Heart right ventricle (tissue), 16 donors: ENCODE results near the gene CCDC102B. TPM values are rescaled to one million over a fixed set of nuclear protein-coding genes. Genes with fewer than 3 reads are reported as not detected.

Experiments used
- ATAC-seq, 8 donors: fragments of 200-7000 bp; cut with Tn5 transposase; one replicate each; pipeline ENCODE4 v1.9.1; 2020; ENCODE audit warnings: mild to moderate bottlenecking in 8 of 8, moderate library complexity in 8 of 8, moderate number of reproducible peaks in 1 of 8
- DNase-seq, 2 donors: peaks; one replicate each; pipeline ENCODE4 v3.0.0-alpha.2; 2020
- H3K27ac ChIP-seq, 10 donors: fragments of 200-600 bp; sonication (generic) in 2 of 10; one replicate each; pipeline versions ENCODE4 v1.5.0 to v1.8.0; 2020 to 2022; ENCODE audit warnings: mild to moderate bottlenecking in 3 of 10
- H3K27me3 ChIP-seq, 7 donors: fragments of 200-600 bp; one replicate each; pipeline ENCODE4 v1.8.0; 2021 to 2022; ENCODE audit warnings: mild to moderate bottlenecking in 2 of 7
- H3K36me3 ChIP-seq, 9 donors: fragments of 200-600 bp; sonication (generic) in 1 of 9; one replicate each; pipeline versions ENCODE4 v1.5.0 to v1.8.0; 2020 to 2022; ENCODE audit warnings: mild to moderate bottlenecking in 2 of 9
- H3K4me1 ChIP-seq, 9 donors: fragments of 200-600 bp; sonication (generic) in 1 of 9; one replicate each; pipeline versions ENCODE4 v1.5.0 to v1.8.0; 2020 to 2022; ENCODE audit warnings: mild to moderate bottlenecking in 4 of 9
- H3K4me3 ChIP-seq, 10 donors: fragments of 200-600 bp; sonication (generic) in 2 of 10; one replicate each; pipeline versions ENCODE4 v1.5.0 to v1.8.0; 2020 to 2022; ENCODE audit warnings: mild to moderate bottlenecking in 7 of 10, moderate library complexity in 2 of 10
- H3K9me3 ChIP-seq, 11 donors: fragments of 200-600 bp in 10 of 11; sonication (generic) in 2 of 11; one replicate each; pipeline versions ENCODE4 v1.5.0 to v1.8.0; 2013 to 2022; ENCODE audit warnings: mild to moderate bottlenecking in 2 of 11, control low read depth in 1 of 11, moderate library complexity in 1 of 11
- WGBS, 2 donors: extraction: QIAGEN DNeasy Blood & Tissue Kit; methylation state at CpG; one replicate each; pipeline ENCODE4 v1.1.7; 2013; ENCODE audit warnings: inconsistent platforms in 1 of 2; 5-methylcytosine and 5-hydroxymethylcytosine counted together
- intact Hi-C, 10 donors: fragments of 100-400 bp; cut with DNase I; formaldehyde crosslinking; loops; one replicate each; pipeline versions ENCODE4 v1.11.1 to v1.14.2; 2022
- polyA plus RNA-seq, 2 donors: library from polyadenylated mRNA; stranded (reverse); fragments of 200-250 nt; gene quantifications; one replicate each; pipeline ENCODE4 v1.2.3, GENCODE V29; 2013
- total RNA-seq, 10 donors: library from RNA; stranded (reverse); fragmentation: NEBNext Ultra II Directional in 3 of 10; extraction: Animal tissue kit (Norgen Biotek cat#: 25700) in 3 of 10; gene quantifications; one replicate each; pipeline versions ENCODE4 v1.2.1 to v1.2.4, GENCODE V29; 2021 to 2023
- TF ChIP-seq, protein P1 (sequence below), 9 donors: fragments of 200-600 bp; sonication (generic) in 2 of 9; IDR thresholded peaks; one replicate each; pipeline versions ENCODE4 v1.5.0 to v1.8.0; 2021 to 2022; ENCODE audit warnings: antibody characterized with exemption in 9 of 9, mild to moderate bottlenecking in 5 of 9, moderate library complexity in 1 of 9
- donor health status: Arrhythmogenic right ventricular cardiomyopathy.
- donor health status: ischemic (EF 13 %, LVEDD 7.1; RV severe dilation, severe dysfunction).
- donor health status: healthy with polysubstance abuse.
- donor health status: DM: no; HTN: yes; CAD: no.
- donor health status: DM: no; HTN: no; CAD: no.
- donor health status: ischemic (EF 25% LVEDD 6.9; RV normal size, moderate dysfunction).
- donor health status: ischemic (EF 25% LVEDD 5.7; RV mildly dilated, moderate dysfunction).
- donor health status: healthy.
- donor health status: DM: yes; HTN: yes; CAD: no.
- donor health status: Ischemic cardiomyopathy.
- donor health status: ischemic (EF 35%, LVEDD 5.7; RV mildly dilated, moderate dysfunction).
- donor health status: nonischemic (EF 11% LVEDD 7.7; RV severe dilation, severe dysfunction).
- donor health status: DM: yes; HTN: yes; CAD: no.
- donor health status: PGD.
- donor health status: ischemic (EF 29% LVEDD 5.4; RV normal size, mild dysfunction).
- donor health status: nonischemic (EF 23%, LVEDD 6.1; RV moderate dilation, normal function).

CCDC102B gene
- total and polyA plus RNA-seq, 12 donors, result 2.8 to 7.3 (median 5.8) TPM

DNA sequence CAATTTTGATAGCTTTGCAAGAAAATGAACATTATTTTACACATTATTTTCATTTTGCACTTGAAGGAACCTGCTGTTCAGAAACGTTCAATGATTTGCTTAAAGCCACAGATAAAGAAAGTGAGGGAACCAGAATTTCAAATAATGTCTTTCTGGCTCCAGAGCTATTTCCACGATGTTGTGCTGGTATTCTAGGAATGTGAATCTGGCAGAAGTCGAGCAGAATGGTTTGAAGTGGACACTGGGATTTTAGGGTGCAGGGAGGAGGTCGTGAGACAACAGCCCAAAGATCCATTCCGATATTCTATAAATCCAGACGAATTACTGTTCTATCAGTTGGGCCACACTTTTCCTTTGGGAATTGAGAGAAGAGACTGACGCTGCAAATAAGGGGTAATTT is 2.2 kb downstream of the CCDC102B start:
- peak overlapping the region in 4 of 10 donors; percentile 3 to 41 (median 38) for H3K4me3 ChIP-seq
- peaks cover 0 to 21% (median 0%) of the 10 kb centered on the region in 9 donors for H3K4me1 ChIP-seq
- intact Hi-C loops, result no loop called here
- ATAC-seq (no peak), DNase-seq (no peak)
- TF ChIP-seq, protein P1, sequence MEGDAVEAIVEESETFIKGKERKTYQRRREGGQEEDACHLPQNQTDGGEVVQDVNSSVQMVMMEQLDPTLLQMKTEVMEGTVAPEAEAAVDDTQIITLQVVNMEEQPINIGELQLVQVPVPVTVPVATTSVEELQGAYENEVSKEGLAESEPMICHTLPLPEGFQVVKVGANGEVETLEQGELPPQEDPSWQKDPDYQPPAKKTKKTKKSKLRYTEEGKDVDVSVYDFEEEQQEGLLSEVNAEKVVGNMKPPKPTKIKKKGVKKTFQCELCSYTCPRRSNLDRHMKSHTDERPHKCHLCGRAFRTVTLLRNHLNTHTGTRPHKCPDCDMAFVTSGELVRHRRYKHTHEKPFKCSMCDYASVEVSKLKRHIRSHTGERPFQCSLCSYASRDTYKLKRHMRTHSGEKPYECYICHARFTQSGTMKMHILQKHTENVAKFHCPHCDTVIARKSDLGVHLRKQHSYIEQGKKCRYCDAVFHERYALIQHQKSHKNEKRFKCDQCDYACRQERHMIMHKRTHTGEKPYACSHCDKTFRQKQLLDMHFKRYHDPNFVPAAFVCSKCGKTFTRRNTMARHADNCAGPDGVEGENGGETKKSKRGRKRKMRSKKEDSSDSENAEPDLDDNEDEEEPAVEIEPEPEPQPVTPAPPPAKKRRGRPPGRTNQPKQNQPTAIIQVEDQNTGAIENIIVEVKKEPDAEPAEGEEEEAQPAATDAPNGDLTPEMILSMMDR (IDR thresholded peaks at IDR 0.05), result no peak
- no peaks in the 10 kb centered on the region for H3K9me3 ChIP-seq
- WGBS, 2 donors, result 39% methylated on average over 7 of the region's 7 CpGs
- H3K27me3 ChIP-seq, result no peaks in the 10 kb centered on the region
- no peaks in the 10 kb centered on the region for H3K36me3 ChIP-seq
- H3K27ac ChIP-seq, result no peak overlapping the region

DNA sequence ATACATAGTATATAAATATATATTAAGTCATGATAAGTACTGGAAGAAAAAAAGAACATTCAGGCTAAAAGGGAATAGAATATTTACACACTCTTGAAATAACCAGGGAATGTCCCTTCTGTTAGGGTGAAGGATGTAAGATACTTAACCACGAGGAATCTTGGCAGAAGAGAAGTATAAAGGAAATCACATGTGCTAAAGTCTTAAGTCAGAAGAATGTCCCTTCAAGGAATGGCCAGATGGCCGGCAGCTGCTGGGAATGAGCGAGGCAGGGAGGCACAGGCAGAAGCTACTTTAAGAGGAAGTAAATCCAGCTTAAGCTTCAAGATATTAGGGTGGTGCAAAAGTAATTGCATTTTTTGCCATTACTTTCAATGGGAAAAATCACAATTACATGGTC is 5.5 kb downstream of the CCDC102B start:
- DNase-seq (peak; percentile 66 to 72), ATAC-seq (peak; percentile 57 to 97 (median 94))
- Histone ChIP-seq H3K27me3 (no peaks in the 10 kb centered on the region), H3K4me3 (no peak overlapping the region), H3K36me3 (no peaks in the 10 kb centered on the region), H3K9me3 (no peaks in the 10 kb centered on the region), H3K27ac (peak overlapping the region in 6 of 10 donors; percentile 29 to 57 (median 40)), H3K4me1 (peaks cover 0 to 17% (median 0%) of the 10 kb centered on the region in 9 donors)
- TF ChIP-seq, protein P1 (IDR thresholded peaks at IDR 0.05), result no peak
- WGBS, 2 donors, result 32 to 40% methylated on average over 3 of the region's 3 CpGs
- intact Hi-C loops, result no loop called here

DNA sequence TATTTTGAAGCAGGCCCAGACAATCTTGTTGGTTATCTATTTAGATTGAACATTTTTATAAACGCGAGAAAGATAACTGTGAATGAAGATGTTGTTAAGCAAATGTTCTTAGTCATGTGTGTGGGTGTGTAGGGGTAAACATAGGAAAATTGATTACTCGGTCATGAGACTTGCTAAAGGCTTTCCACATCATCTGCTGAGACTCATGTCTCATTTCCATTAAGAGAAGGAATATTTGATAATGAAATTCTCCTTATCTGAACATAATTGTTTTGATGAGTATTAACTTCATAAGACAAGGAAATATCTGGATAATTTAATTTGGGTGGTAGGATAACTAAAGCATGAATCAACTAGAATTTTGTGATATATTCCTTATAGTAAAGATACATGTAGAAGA is 19.7 kb downstream of the CCDC102B start:
- WGBS, 2 donors, result 57 to 59% methylated on average over 3 of the region's 3 CpGs
- ATAC-seq, result no peak

DNA sequence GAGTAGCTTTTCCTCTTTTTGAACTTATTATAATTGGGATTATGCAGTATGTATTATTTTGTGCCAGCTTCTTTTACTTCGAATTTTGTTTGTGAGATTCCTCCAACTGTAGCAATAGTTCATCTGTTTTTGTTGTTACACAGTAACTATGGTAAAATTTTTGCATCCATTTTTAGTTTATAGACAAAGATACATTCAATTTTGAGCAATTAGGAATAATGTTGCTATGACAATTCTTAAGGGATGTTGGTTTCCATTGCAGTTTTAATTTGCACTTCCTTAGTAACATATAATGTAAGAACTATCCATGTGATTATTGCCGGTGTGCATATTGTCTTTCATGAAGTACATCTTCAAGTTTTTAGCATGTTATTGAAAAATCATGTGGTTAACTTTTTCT is 20.7 kb downstream of the CCDC102B start:
- WGBS, 2 donors, result 42 to 67% methylated on average over 2 of the region's 2 CpGs
- Histone ChIP-seq H3K9me3 (no peaks in the 10 kb centered on the region), H3K4me3 (no peak overlapping the region), H3K4me1 (peaks cover 0 to 27% (median 0%) of the 10 kb centered on the region in 9 donors), H3K36me3 (no peaks in the 10 kb centered on the region), H3K27ac (peak overlapping the region in 2 of 10 donors; percentile 39 to 45), H3K27me3 (no peaks in the 10 kb centered on the region)
- ATAC-seq (no peak), DNase-seq (no peak)
- intact Hi-C loops, result no loop called here
- TF ChIP-seq, protein P1 (IDR thresholded peaks at IDR 0.05), result no peak

More for the DNA sequence above, 19.7 kb downstream of the CCDC102B start:
- DNase-seq, result no peak
- TF ChIP-seq, protein P1 (IDR thresholded peaks at IDR 0.05), result no peak
- Histone ChIP-seq H3K36me3 (no peaks in the 10 kb centered on the region), H3K27me3 (no peaks in the 10 kb centered on the region), H3K4me1 (peaks cover 0 to 27% (median 0%) of the 10 kb centered on the region in 9 donors), H3K9me3 (no peaks in the 10 kb centered on the region), H3K4me3 (no peak overlapping the region), H3K27ac (peak overlapping the region in 3 of 10 donors; percentile 8 to 39 (median 11))
- intact Hi-C loops, result no loop called here
